Esophagus muscularis mucosa (tissue), 4 donors: Measurements from ENCODE around the gene STAC. TPM values are rescaled to one million over a fixed set of nuclear protein-coding genes. Genes with fewer than 3 reads are reported as not detected.

Source experiments
- DNase-seq: peaks from one replicate; pipeline ENCODE4 v3.0.0-alpha.2; 2017; ENCODE audit errors: extremely low spot score
- H3K27ac ChIP-seq, 4 donors: fragments of 200-600 bp; sonication (generic); replicated peaks in 1 of 4; 1 replicate in 3 of 4; 2 replicates in 1 of 4; pipeline ENCODE4 v1.5.1; 2016 to 2019; ENCODE audit warnings: mild to moderate bottlenecking in 1 of 4
- H3K27me3 ChIP-seq, 4 donors: fragments of 200-600 bp; sonication (generic); one replicate each; pipeline versions ENCODE4 v1.5.1 to v1.6.0; 2016 to 2019
- H3K36me3 ChIP-seq, 4 donors: fragments of 200-600 bp; sonication (generic); one replicate each; pipeline ENCODE4 v1.5.1; 2016 to 2019
- H3K4me1 ChIP-seq, 4 donors: fragments of 200-600 bp; sonication (generic); one replicate each; pipeline ENCODE4 v1.5.1; 2016 to 2019
- H3K4me3 ChIP-seq, 4 donors: fragments of 200-600 bp; sonication (generic); 1 replicate in 2 of 4; 2 replicates in 2 of 4; pipeline ENCODE4 v1.5.1; 2016 to 2019; ENCODE audit warnings: mild to moderate bottlenecking in 4 of 4, moderate library complexity in 1 of 4
- H3K9me3 ChIP-seq, 4 donors: fragments of 200-600 bp; sonication (generic); 1 replicate in 3 of 4; 2 replicates in 1 of 4; pipeline ENCODE4 v1.5.1; 2016 to 2019
- EP300 ChIP-seq: sonication (generic); formaldehyde crosslinking; IDR thresholded peaks from one replicate; pipeline ENCODE4 v1.6.1; 2017; ENCODE audit warnings: antibody characterized with exemption
- POLR2A ChIP-seq: fragments of 450-650 bp; IDR thresholded peaks from one replicate; pipeline ENCODE4 v1.6.1; 2017; ENCODE audit warnings: antibody characterized with exemption, moderate library complexity, mild to moderate bottlenecking, low read depth
- POLR2AphosphoS5 ChIP-seq, 2 donors: sonication (generic); formaldehyde crosslinking; IDR thresholded peaks; one replicate each; pipeline ENCODE4 v1.6.1; 2017; ENCODE audit warnings: antibody characterized with exemption in 2 of 2
- WGBS: methylation state at CpG from one replicate; pipeline ENCODE4 v1.1.5; 2018; 5-methylcytosine and 5-hydroxymethylcytosine counted together
- intact Hi-C: fragments of 100-400 bp; cut with DNase I; formaldehyde crosslinking; loops from one replicate; pipeline ENCODE4 v1.15.1; 2023
- total RNA-seq, 4 donors: library from RNA; depleted of rRNA; stranded (reverse); fragments of >200 nt; gene quantifications; one replicate each; pipeline versions ENCODE4 v1.1.0 to v1.2.1, GENCODE V29; 2016
- TF ChIP-seq, protein P1 (sequence below), 3 experiments: fragments of 200-600 bp in 2 of 3; fragments of 450-650 bp in 1 of 3; sonication (generic) in 2 of 3; IDR thresholded peaks; one replicate each; pipeline ENCODE4 v1.5.1; 2017 to 2019; ENCODE audit warnings: antibody characterized with exemption in 3 of 3, mild to moderate bottlenecking in 2 of 3, moderate library complexity in 1 of 3

Gene STAC
- total RNA-seq, 4 donors from 2014 or later = 7.1 to 11.9 (median 8.0) TPM

DNA sequence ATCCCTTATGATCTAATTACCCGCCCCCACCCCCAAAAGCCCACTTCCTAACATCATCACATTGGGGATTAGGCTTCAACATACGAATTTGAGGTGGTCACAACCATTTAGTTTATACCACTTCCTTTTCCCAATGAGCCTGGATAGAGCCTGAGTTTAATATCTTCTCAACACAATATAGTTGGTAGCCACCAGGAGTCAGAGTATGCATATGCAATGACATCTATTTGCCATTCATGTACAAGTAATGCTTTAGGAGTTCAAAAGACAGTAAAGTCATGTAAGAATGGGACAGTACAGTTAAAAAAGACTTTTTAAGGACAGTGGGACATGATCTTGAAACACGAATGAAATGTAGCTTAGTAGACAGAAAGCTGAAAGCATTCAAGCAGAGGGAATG is 211.7 kb downstream of the STAC start:
- Histone ChIP-seq H3K36me3 (no peaks in the 10 kb centered on the region), H3K9me3 (peaks cover 0 to 20% (median 0%) of the 10 kb centered on the region in 4 donors), H3K27me3 (no peaks in the 10 kb centered on the region), H3K27ac (no peak overlapping the region), H3K4me3 (no peak overlapping the region), H3K4me1 (no peaks in the 10 kb centered on the region)
- no peak for DNase-seq
- intact Hi-C loops = no loop called here
- TF ChIP-seq POLR2AphosphoS5 (IDR thresholded peaks at IDR 0.05) (no peak), EP300 (no peak), POLR2A (no peak)
- TF ChIP-seq, protein P1, sequence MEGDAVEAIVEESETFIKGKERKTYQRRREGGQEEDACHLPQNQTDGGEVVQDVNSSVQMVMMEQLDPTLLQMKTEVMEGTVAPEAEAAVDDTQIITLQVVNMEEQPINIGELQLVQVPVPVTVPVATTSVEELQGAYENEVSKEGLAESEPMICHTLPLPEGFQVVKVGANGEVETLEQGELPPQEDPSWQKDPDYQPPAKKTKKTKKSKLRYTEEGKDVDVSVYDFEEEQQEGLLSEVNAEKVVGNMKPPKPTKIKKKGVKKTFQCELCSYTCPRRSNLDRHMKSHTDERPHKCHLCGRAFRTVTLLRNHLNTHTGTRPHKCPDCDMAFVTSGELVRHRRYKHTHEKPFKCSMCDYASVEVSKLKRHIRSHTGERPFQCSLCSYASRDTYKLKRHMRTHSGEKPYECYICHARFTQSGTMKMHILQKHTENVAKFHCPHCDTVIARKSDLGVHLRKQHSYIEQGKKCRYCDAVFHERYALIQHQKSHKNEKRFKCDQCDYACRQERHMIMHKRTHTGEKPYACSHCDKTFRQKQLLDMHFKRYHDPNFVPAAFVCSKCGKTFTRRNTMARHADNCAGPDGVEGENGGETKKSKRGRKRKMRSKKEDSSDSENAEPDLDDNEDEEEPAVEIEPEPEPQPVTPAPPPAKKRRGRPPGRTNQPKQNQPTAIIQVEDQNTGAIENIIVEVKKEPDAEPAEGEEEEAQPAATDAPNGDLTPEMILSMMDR (IDR thresholded peaks at IDR 0.05) = no peak
- WGBS = 78% methylated on average over 3 of the region's 3 CpGs

DNA sequence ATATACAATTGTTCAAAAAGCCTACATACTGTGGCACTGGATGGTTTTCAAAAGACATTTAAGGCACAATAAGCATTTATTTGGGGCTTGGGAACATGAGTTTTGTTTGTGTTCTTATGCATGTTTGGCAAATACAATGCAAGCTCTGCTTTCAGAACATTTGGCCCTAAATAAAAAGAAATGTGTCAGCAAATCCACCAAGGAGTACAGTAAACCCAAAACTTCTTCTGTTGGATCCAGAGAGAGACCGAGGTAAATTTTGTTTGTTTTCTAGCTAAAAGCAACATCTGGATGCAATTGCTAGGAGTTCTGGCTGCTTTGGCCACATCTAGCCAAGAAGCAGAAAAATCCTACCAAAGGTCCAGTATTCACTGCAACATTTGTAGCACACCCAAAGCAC is 215.2 kb downstream of the STAC start:
- Histone ChIP-seq H3K4me3 (no peak overlapping the region), H3K36me3 (no peaks in the 10 kb centered on the region), H3K27me3 (no peaks in the 10 kb centered on the region), H3K9me3 (peaks cover 0 to 7% (median 0%) of the 10 kb centered on the region in 4 donors), H3K27ac (no peak overlapping the region), H3K4me1 (no peaks in the 10 kb centered on the region)
- TF ChIP-seq POLR2A (no peak), POLR2AphosphoS5 (IDR thresholded peaks at IDR 0.05) (no peak), EP300 (no peak)
- TF ChIP-seq, protein P1 (IDR thresholded peaks at IDR 0.05) = no peak
- intact Hi-C loops = no loop called here
- 56% methylated on average over 1 of the region's 1 CpG for WGBS
- DNase-seq = no peak

DNA sequence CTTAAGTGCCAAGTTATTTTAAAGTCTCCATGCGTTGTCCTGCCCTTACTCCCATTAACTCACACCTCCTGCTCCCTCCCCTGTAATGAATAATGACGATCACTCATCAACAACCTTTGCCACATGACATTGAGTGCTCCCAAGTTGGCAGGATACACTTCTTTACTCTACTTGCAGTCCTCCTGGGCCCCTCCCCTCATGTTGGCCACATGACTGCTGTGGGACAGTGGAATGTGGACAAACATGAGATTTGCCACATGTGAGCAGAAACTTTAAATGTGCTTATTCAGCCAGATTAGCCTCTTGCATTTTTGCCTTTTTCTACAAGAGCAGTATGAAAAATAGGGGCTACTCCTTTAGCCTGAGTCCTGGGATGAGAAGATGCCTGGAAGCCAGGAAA is 216.1 kb downstream of the STAC start:
- 80% methylated on average over 2 of the region's 2 CpGs for WGBS
- intact Hi-C loops = no loop called here
- DNase-seq = no peak
- H3K27ac ChIP-seq = no peak overlapping the region
- no peaks in the 10 kb centered on the region for H3K4me1 ChIP-seq
- peaks cover 0 to 4% (median 0%) of the 10 kb centered on the region in 4 donors for H3K9me3 ChIP-seq
- TF ChIP-seq, protein P1 (IDR thresholded peaks at IDR 0.05) = no peak
- TF ChIP-seq POLR2AphosphoS5 (IDR thresholded peaks at IDR 0.05) (no peak), EP300 (no peak)
- H3K27me3 ChIP-seq = no peaks in the 10 kb centered on the region
- H3K4me3 ChIP-seq = no peak overlapping the region
- no peaks in the 10 kb centered on the region for H3K36me3 ChIP-seq

DNA sequence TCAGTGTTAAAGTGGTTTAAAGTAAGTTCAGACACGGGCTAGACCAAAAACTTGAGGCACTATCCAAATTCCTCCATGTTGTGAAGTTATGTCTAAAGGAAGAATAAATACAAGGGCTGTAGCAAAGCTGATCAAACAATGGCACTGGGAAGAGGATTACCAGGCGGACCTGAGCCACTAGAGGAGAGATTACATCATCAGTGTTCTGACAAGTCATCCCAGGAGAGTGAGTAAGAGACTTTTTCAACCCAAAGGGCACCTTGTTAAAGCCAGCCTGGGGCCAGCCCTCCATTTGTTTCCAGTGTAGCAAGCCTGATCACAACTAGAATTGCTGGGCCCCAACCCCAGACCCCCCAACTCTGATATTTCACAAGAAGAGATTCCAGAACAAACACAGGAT is 217.1 kb downstream of the STAC start:
- no peaks in the 10 kb centered on the region for H3K4me1 ChIP-seq
- H3K27me3 ChIP-seq = no peaks in the 10 kb centered on the region
- DNase-seq = no peak
- no peak overlapping the region for H3K4me3 ChIP-seq
- H3K9me3 ChIP-seq = no peaks in the 10 kb centered on the region
- intact Hi-C loops = no loop called here
- 86% methylated on average over 2 of the region's 2 CpGs for whole genome bisulfite sequencing
- TF ChIP-seq, protein P1 (IDR thresholded peaks at IDR 0.05) = no peak
- TF ChIP-seq POLR2A (no peak), EP300 (no peak), POLR2AphosphoS5 (IDR thresholded peaks at IDR 0.05) (no peak)
- no peaks in the 10 kb centered on the region for H3K36me3 ChIP-seq
- no peak overlapping the region for H3K27ac ChIP-seq
